Neural crest cell (in vitro differentiated cells): ENCODE measurements around the gene CGB8. TPM values are rescaled to one million over a fixed set of nuclear protein-coding genes. Genes with fewer than 3 reads are reported as not detected.
"Not testable (repeated sequence)": the region's sequence is repeated elsewhere in the genome, so short reads cannot be mapped to it uniquely, and the experiment has no call there.

Experiments used
- DNase-seq: peaks from one replicate; pipeline ENCODE4 v3.0.0; 2021; ENCODE audit warnings: low read depth, mixed read lengths, low spot score
- H3K27ac Mint-ChIP-seq: one replicate; pipeline ENCODE4 v1.8.0; 2021; ENCODE audit warnings: mild to moderate bottlenecking, mixed read lengths; ENCODE audit not compliant: unreplicated experiment
- H3K27me3 Mint-ChIP-seq: 2 replicates; pipeline ENCODE4 v1.8.0; 2021; ENCODE audit warnings: low read depth, mild to moderate bottlenecking, mixed read lengths
- H3K36me3 Mint-ChIP-seq: 2 replicates; pipeline ENCODE4 v1.8.0; 2021; ENCODE audit warnings: low read depth, mild to moderate bottlenecking, mixed read lengths
- H3K4me1 Mint-ChIP-seq: 2 replicates; pipeline ENCODE4 v1.8.0; 2021; ENCODE audit warnings: mixed read lengths
- H3K4me3 Mint-ChIP-seq: one replicate; pipeline ENCODE4 v1.8.0; 2021; ENCODE audit warnings: mild to moderate bottlenecking, mixed read lengths
- H3K9me3 Mint-ChIP-seq: 2 replicates; pipeline ENCODE4 v1.8.0; 2021; ENCODE audit warnings: mixed read lengths
- CTCF ChIP-seq: fragments of 200-600 bp; sonication (generic); conservative IDR thresholded peaks from 2 replicates; pipeline ENCODE4 v1.5.0; 2021; ENCODE audit warnings: antibody characterized with exemption, mild to moderate bottlenecking
- long read RNA-seq: library from polyadenylated mRNA; unstranded; transcript quantifications from one replicate; pipeline ENCODE4 v2.0.0, GENCODE V29; 2020
- total RNA-seq: library from RNA; stranded (reverse); gene quantifications from 2 replicates; pipeline ENCODE4 v1.2.1, GENCODE V29; 2021

CGB8 gene
- total RNA-seq = not detected in 2 replicates
- long read RNA-seq = 0 reads

GRCh38 chr19:49049011-49049410, at the start of gene CGB8:
TSS of gene CGB8 (minus strand) at chr19:49049111. CDS start at chr19:49048739, 372 bp downstream.
- H3K27me3 Mint-ChIP-seq, H3K27ac Mint-ChIP-seq, DNase-seq, H3K4me3 Mint-ChIP-seq, H3K9me3 Mint-ChIP-seq, H3K36me3 Mint-ChIP-seq, H3K4me1 Mint-ChIP-seq: not testable (repeated sequence)

GRCh38 chr19:49097453-49098288, 48.8 kb upstream of the CGB8 start:
- Mint-ChIP-seq H3K4me3 (peak overlapping the region; percentile 61), H3K4me1 (peaks cover 13% of the 10 kb centered on the region), H3K27ac (no peak overlapping the region), H3K27me3 (no peaks in the 10 kb centered on the region), H3K36me3 (peaks cover 23% of the 10 kb centered on the region), H3K9me3 (no peaks in the 10 kb centered on the region)
- peak; percentile 99 for TF ChIP-seq CTCF
- peak; percentile 79 for DNase-seq

- Mint-ChIP-seq H3K36me3 (peaks cover 25% of the 10 kb centered on the region), H3K27ac (no peak overlapping the region), H3K9me3 (no peaks in the 10 kb centered on the region)
Measured at GRCh38 chr19:49094505-49095482, 45.9 kb upstream of the CGB8 start.

GRCh38 chr19:49092686-49093085, 43.8 kb upstream of the CGB8 start:
- peaks cover 5% of the 10 kb centered on the region for H3K4me1 Mint-ChIP-seq
- no peak overlapping the region for H3K27ac Mint-ChIP-seq
- peaks cover 14% of the 10 kb centered on the region for H3K36me3 Mint-ChIP-seq
- DNase-seq = no peak
- H3K4me3 Mint-ChIP-seq = no peak overlapping the region
- no peak for TF ChIP-seq CTCF
- H3K27me3 Mint-ChIP-seq = no peaks in the 10 kb centered on the region
- no peaks in the 10 kb centered on the region for H3K9me3 Mint-ChIP-seq

More at GRCh38 chr19:49094505-49095482, 45.9 kb upstream of the CGB8 start:
- TF ChIP-seq CTCF = no peak
- peak overlapping the region; percentile 54 for H3K4me3 Mint-ChIP-seq
- peaks cover 8% of the 10 kb centered on the region for H3K4me1 Mint-ChIP-seq
- H3K27me3 Mint-ChIP-seq = no peaks in the 10 kb centered on the region
- no peak for DNase-seq

GRCh38 chr19:49091391-49092038, 42.6 kb upstream of the CGB8 start:
- Mint-ChIP-seq H3K36me3 (peaks cover 18% of the 10 kb centered on the region), H3K4me3 (peak overlapping the region; percentile 81), H3K27me3 (no peaks in the 10 kb centered on the region), H3K9me3 (no peaks in the 10 kb centered on the region), H3K27ac (no peak overlapping the region), H3K4me1 (peaks cover 8% of the 10 kb centered on the region)
- no peak for DNase-seq
- no peak for TF ChIP-seq CTCF
